HTERT RPE-1 (cell line): Measurements from ENCODE around the gene KIFC3.
"Not testable (repeated sequence)": the region's sequence is repeated elsewhere in the genome, so short reads cannot be mapped to it uniquely, and the experiment has no call there.

ENCODE experiments used
- in situ Hi-C: fragments of 300-500 bp; cut with MboI; formaldehyde crosslinking; loops from 4 replicates; pipeline ENCODE4 v1.14.3; 2020; ENCODE audit warnings: low sequenced_read_pairs

The KIFC3 gene

DNA sequence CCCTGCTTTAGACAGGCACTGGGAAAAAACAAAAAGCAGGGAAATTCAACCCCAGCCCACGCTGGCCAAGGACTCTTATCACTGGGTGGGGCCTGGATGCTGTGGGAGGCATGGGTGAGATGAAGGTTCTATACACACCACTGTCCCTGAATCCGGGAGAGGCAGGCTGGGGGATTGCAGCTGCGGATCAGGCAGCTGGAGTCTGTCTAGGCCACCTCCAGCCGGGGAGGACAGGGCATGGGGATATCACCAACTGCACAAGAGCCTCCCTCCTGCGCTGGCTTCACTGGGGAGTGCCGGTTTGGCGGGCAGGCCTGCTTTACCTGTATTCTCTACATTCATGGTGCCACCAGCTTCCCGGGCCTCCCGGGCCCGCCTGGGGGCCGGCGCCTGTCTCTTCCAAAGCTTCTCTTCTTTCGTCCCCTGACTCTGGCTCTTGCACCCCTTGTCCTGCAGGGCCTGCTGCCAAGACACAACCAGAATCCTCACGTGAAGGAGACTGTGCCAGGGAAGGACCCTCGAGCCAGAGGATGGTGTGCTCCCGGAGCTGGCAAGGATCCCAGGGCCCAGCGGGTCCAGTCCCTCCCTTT is 13.9 kb downstream of the KIFC3 start:
- in situ Hi-C loops = no loop called here

DNA sequence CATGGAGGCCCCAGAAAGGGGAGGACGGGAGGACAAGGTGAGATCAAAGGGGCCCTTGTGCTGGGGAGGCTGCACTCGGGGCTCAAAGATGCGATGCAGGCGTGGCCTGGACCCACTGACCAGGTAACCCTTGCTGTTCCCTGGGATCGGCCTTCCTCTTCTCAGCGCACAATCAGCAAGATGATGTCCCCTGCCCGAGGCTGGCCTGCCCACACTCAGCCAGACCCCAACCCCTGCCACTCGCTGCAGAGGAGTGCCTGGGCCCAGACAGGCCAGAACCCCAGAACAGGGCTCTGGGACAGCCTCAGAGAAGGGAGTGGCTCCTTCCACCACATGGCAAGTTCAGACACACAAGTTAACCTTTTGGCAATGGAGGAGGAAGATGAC is 14.8 kb downstream of the KIFC3 start:
- in situ Hi-C loops = no loop called here

GRCh38 chr16:57786632-57787518 is 15.4 kb downstream of the KIFC3 start:
- in situ Hi-C loops = no loop called here

GRCh38 chr16:57785924-57786323 is 16.4 kb downstream of the KIFC3 start:
- in situ Hi-C loops = no loop called here

DNA sequence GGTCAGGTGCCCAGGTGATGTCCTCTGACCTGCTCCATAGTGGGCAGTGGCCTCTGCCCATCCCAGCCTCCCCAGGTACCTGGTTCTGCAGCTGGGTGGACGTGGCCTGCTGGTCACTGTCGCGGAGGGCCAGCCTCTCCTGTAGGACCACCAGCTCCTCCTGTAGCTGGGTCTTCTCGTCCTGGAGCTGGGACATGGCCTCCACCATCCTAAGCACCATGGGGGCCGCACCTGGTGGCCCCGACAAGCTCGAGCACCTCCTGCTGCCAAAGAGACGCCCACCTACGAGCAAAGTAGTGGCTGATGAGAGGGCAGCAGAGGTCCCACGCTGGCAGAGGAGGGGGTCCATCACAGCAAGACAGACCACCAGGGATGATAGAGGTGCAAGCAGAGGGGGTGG is 16.9 kb downstream of the KIFC3 start:
- in situ Hi-C loops = no loop called here

DNA sequence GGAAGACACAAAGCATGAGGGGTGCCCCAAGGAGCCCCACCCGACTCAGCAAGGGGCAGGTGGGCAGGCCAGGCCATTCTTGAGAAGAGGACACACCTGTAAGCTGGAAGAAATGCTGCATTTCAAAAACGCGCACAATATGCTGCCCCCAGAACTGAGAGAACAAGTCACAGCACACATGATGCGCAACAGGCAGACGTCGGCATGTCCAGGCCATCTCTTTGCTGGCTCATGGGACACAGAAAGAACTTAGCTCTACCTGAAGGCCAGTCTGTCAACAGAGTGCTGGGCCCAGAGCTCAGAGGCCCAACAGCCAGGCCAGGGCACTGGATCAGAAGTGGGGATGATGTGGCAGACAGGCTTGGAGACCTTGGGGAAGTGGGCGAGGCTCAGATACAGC is 18.0 kb downstream of the KIFC3 start:
- in situ Hi-C loops = no loop called here

DNA sequence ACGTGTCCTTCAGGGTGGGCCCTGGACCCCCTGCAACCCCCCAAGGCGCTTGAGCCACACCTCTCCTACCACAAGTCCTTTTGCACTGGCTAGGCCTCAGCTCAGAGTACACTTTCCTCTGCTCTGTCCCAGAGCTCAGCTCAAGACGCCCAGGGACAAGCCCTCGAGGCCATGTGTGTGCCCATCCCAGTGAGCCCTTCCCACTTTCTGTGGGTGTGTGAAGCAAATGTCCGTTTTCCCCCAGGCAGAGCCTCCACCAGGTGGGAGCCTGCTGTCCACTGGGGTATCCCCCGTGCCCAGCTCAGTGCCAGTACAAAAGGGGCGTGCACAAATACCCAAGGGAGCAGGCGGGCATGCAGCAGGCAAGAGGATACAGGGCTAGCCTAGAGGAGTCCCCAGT is 18.4 kb downstream of the KIFC3 start:
- in situ Hi-C loops = no loop called here

DNA sequence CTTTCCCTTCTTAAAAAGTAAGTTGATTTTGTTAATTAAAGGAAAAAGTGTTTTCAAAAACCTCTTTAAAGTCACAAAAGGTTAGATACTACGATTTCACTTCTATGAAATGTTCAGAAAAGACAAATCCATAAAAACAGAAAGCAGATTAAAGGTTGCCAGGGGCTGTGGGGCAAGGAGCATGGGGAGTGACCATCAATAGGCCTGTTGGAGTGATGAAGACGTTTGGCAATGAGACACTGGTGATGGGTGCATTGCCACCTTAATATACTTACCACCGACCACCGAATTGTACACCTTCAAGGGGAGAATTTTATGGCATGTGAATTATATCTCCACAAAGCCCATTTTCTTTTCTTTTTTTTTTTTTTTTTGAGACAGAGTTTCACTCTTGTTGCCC is 19.2 kb downstream of the KIFC3 start:
- in situ Hi-C loops = no loop called here

DNA sequence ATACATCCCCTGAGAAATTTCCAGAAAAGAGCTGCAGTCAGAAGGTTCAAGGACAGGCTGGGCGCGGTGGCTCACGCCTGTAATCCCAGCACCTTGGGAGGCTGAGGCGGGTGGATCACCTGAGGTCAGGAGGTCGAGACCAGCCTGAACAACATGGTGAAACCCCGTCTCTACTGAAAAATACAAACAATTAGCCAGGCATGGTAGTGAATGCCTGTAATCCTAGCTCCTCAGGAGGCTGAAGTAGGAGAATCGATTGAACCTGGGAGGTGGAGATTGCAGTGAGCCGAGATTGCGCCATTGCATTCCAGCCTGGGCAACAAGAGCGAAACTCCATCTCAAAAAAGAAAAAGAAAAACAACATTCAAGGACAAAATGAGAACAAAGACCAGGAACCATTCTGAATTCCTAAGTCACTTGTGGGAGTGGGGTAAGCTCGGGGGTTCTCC is 19.7 kb downstream of the KIFC3 start:
- in situ Hi-C loops = not testable (repeated sequence)

DNA sequence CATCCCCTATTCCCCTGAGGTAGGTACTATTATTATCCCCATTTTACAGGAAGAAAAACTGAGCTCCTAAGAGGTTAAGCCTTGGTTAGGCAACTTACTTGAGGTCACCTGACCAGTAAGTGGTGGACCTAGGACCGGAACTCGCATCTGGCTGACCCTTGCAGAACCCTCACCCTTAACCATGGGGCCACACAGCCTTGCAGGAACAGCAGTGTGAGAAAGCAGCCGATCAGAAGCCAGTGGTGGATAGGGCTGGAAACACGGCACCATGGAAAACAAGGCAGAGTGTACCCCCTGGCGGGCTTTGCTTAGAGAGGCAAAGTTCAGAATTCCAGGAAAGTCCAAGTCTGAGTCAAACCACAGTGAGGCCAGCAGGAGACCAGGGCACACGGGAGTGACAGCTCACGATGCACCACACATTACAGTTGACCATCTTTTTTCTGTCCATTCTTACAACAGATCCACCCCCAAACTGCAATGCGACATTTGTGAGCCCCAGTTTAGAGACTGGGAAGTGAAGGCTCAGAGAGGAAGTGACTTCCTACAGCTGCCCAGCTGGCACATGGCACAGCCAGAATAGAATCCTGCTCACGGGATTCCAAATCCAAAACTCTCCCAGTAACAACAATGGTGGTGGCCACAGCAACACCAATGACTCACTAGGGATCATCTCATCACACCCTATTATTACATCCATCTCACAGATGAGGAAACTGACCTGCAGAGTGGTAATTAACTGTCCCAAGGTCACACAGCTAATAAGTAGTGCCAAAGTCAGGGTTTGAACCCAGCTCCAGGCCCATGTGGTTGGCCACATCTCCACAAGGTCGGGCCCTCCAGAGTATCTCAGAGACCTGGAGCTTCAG is 20.3 kb downstream of the KIFC3 start:
- in situ Hi-C loops = no loop called here

- in situ Hi-C loops = no loop called here
These were observed 20.9 kb downstream of the KIFC3 start for GRCh38 chr16:57781349-57781740.

- in situ Hi-C loops = not testable (repeated sequence)
These were observed 22.5 kb downstream of the KIFC3 start for GRCh38 chr16:57779836-57780235.

DNA sequence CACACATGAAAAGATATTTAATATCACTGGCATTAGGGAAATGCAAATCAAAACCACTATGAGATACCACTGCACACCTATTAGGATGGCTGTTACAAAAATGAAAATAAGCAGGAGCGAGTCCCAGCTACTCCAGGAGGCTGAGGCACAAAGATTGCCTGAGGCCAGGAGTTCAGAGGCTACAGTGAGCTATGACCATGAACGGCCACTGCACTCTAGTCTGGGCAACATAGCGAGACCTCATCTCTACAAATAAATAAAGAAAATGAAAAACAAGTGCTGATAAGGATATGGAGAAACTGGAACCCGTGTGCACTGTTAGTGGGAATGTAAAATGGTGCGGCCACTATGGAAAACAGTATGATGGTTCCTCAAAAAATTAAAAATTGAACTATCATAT is 23.6 kb downstream of the KIFC3 start:
- in situ Hi-C loops = no loop called here

DNA sequence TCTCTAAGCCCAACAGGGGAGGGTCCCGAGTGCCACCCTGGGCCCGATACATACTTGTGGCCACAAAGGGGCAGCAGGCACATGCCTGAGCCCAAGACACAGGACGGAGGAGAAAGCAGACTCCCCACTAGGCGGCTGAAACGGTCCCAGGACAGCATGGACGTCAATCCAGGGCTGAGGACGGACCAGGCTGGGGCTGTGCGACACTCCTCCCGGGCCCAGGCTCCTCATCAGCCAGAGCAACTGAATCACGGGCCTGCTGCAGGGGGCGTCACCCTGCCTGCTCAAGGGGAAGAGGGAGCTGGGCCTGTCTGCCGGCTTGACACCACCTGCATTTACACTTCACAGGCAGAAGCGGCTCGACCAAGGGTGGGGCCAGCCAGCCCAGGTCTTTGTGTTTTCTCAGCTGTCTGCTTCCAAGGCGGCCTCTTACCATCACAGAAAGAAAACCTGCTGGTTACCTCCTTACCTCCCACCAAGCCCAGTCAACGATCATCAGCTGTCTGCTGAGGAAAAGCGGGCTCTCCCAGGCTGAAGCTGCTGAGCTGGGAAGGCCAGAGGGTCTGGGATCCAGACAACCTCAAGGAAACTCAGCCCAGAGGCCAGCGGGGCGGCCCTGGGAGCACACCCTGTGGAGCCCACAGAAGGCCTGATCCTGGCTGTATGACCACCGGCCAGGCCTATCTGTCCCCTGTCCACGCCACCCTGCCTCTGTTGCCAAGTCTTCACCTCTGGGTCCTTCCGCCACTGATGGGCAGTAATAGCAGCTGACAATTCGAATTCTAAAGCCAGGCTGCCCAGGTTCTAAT is 26.4 kb downstream of the KIFC3 start:
- in situ Hi-C loops = no loop called here

- in situ Hi-C loops = no loop called here
These were observed 27.5 kb downstream of the KIFC3 start for GRCh38 chr16:57774705-57775285.

DNA sequence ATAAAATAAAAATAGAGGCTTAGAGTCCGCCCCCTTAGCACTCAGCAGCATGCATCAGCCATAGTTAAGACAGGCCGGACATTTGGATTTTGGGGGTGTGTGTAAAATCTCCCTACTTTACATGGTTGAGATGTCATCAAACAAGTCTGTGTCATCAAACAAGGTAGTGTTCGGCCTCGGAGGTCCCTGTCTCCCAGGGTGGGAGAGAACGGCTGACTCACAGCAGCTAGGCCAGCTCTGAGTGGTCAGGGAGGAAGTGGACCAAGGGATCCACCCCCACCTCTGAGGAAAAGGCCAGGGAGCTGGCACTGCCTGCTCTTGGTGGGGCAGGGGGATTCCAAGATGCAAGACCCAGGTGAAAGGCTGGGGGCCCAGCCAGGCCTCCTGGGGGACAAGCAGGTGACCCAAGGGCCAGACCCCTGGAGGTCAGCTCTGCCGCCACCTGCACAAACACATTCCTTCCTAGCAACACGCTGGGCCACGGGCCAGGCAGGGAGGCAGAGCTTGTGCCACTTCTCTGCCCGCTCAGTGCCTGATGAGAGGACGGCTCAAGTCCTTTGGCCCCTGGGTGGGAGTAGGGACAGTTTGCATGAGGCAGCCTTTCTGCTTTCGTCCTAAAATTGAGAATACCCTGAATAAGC is 28.5 kb downstream of the KIFC3 start:
- in situ Hi-C loops = no loop called here

GRCh38 chr16:57773019-57773418 is 29.3 kb downstream of the KIFC3 start:
- in situ Hi-C loops = no loop called here

- in situ Hi-C loops = no loop called here
These were observed 31.0 kb downstream of the KIFC3 start for GRCh38 chr16:57771141-57771785.

DNA sequence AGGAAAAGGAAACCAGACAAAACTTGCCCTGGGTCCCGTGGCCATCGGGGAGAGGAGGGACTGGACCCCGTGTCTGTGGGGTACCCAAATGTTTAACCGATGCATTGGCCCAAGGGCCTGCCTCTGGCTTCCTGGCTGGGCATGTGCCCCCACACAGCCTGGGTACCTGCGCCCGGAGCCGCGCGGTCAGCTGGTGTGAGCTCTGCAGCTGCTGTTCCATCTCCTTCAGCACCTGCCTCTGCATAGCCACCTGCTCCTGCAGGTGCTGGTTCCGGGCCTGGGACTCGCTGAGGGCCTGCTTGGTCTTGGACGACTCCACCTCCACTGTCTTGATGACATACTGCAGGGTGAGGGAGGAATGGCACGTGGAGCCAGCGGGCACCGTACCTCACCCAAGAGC is 31.9 kb downstream of the KIFC3 start:
- in situ Hi-C loops = no loop called here
